ENCODE measurements around the gene SLCO3A1. TPM values are rescaled to one million over a fixed set of nuclear protein-coding genes. Genes with fewer than 3 reads are reported as not detected.

The SLCO3A1 gene
- total and polyA plus RNA-seq, 2 of the 8 experiments (the other 6 are each of a cell fraction or from before 2014, with no cell fraction given) = 15.1 to 20.4 TPM

GRCh38 chr15:91891788-91892345, 38.4 kb downstream of the SLCO3A1 start:
- TF ChIP-seq SUZ12 (IDR thresholded peaks at IDR 0.05; ENCODE audit: low read length) (no peak), GABPA (IDR thresholded peaks at IDR 0.05; ENCODE audit: borderline replicate concordance, insufficient read depth, low read length) (no peak), BRCA1 (IDR thresholded peaks at IDR 0.05; ENCODE audit: low read depth, low read length) (no peak), TEAD4 (IDR thresholded peaks at IDR 0.05; ENCODE audit: low read depth, low read length) (no peak), KDM5A (IDR thresholded peaks at IDR 0.05; ENCODE audit: low read length) (no peak), SAP30 (IDR thresholded peaks at IDR 0.05; ENCODE audit: insufficient read depth, insufficient replicate concordance, low read length) (no peak)
- TF ChIP-seq, protein P1, sequence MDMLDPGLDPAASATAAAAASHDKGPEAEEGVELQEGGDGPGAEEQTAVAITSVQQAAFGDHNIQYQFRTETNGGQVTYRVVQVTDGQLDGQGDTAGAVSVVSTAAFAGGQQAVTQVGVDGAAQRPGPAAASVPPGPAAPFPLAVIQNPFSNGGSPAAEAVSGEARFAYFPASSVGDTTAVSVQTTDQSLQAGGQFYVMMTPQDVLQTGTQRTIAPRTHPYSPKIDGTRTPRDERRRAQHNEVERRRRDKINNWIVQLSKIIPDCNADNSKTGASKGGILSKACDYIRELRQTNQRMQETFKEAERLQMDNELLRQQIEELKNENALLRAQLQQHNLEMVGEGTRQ (IDR thresholded peaks at IDR 0.05; ENCODE audit: low read length) = no peak
- TF ChIP-seq, protein P2, sequence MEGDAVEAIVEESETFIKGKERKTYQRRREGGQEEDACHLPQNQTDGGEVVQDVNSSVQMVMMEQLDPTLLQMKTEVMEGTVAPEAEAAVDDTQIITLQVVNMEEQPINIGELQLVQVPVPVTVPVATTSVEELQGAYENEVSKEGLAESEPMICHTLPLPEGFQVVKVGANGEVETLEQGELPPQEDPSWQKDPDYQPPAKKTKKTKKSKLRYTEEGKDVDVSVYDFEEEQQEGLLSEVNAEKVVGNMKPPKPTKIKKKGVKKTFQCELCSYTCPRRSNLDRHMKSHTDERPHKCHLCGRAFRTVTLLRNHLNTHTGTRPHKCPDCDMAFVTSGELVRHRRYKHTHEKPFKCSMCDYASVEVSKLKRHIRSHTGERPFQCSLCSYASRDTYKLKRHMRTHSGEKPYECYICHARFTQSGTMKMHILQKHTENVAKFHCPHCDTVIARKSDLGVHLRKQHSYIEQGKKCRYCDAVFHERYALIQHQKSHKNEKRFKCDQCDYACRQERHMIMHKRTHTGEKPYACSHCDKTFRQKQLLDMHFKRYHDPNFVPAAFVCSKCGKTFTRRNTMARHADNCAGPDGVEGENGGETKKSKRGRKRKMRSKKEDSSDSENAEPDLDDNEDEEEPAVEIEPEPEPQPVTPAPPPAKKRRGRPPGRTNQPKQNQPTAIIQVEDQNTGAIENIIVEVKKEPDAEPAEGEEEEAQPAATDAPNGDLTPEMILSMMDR (IDR thresholded peaks at IDR 0.05; ENCODE audit: control extremely low read depth in 1 of 3, insufficient read depth in 1 of 3, low read depth in 1 of 3, low read length in 3 of 3) = no peak
- Histone ChIP-seq H2BK20ac (ENCODE audit: low read length) (no peak overlapping the region), H3K4me3 (ENCODE audit: extremely low read depth in 1 of 4, insufficient read depth in 2 of 4, low read depth in 3 of 4, low read length in 4 of 4) (no peak overlapping the region), H3K4me1 (replicated peaks in 1 of 4; ENCODE audit: control insufficient read depth in 3 of 4, insufficient read depth in 4 of 4, low read length in 3 of 4) (peaks cover 0 to 11% (median 4%) of the 10 kb centered on the region in 4 experiments; a peak in 5 of 7 replicates), H2BK5ac (ENCODE audit: low read depth, low read length) (no peak overlapping the region), H2AFZ (ENCODE audit: low read length) (no peak overlapping the region), H3K36me3 (ENCODE audit: control insufficient read depth in 2 of 4, insufficient read depth in 4 of 4, low read length in 3 of 4) (no peaks in the 10 kb centered on the region), H3K23ac (ENCODE audit: insufficient read length) (no peak overlapping the region), H3K23me2 (ENCODE audit: low read depth, low read length) (no peaks in the 10 kb centered on the region), H2BK12ac (ENCODE audit: low read depth, low read length) (no peak overlapping the region), H3K27me3 (replicated peaks in 1 of 4; ENCODE audit: control insufficient read depth in 3 of 4, extremely low read depth in 1 of 4, insufficient read depth in 3 of 4, low read length in 3 of 4) (no peaks in the 10 kb centered on the region), H3K27ac (ENCODE audit: low read depth, low read length) (no peak overlapping the region), H2AK5ac (ENCODE audit: low read depth, low read length) (no peak overlapping the region), H3K4me2 (ENCODE audit: insufficient read depth in 1 of 2, low read depth in 2 of 2, low read length in 2 of 2) (no peak overlapping the region), H3K79me1 (ENCODE audit: low read depth, low read length) (no peaks in the 10 kb centered on the region; the same call in 1 of the 2 replicates), H3K79me2 (ENCODE audit: control insufficient read depth in 1 of 2, insufficient read depth in 2 of 2, low read length in 2 of 2) (0 out of 4 replicates have a peak, but pooled peaks cover 0 to 3% of the 10 kb centered on the region in 2 experiments), H3K9ac (replicated peaks in 1 of 4; ENCODE audit: extremely low read depth in 1 of 4, low read depth in 3 of 4, low read length in 3 of 4) (no peak overlapping the region), H4K5ac (ENCODE audit: insufficient read length, low read depth, low read length) (no peak overlapping the region), H2BK120ac (replicated peaks; ENCODE audit: low read depth, low read length) (no peak overlapping the region), H2BK15ac (ENCODE audit: low read length) (no peak overlapping the region), H3K14ac (ENCODE audit: insufficient read length) (no peak overlapping the region), H3K4ac (replicated peaks; ENCODE audit: insufficient read length, low read depth, low read length) (no peak overlapping the region), H4K20me1 (replicated peaks in 1 of 2; ENCODE audit: control insufficient read depth in 1 of 2, insufficient read depth in 2 of 2, low read length in 2 of 2) (no peaks in the 10 kb centered on the region), H4K91ac (replicated peaks; ENCODE audit: insufficient read length, low read length) (no peak overlapping the region), H4K8ac (ENCODE audit: extremely low read depth, insufficient read depth, low read length) (no peak overlapping the region), H3K9me3 (ENCODE audit: insufficient read depth in 2 of 2, low read depth in 1 of 2, low read length in 1 of 2) (no peaks in the 10 kb centered on the region), H3K56ac (replicated peaks; ENCODE audit: insufficient read length, low read depth, low read length) (no peak overlapping the region), H3K18ac (ENCODE audit: extremely low read depth, low read length) (no peak overlapping the region)
- POLR2A ChIA-PET (ENCODE audit: partially characterized antibody) = no interaction called here
- 89% methylated on average over 5 of the region's 5 CpGs; no CpG with 5 or more reads in 1 of the 2 experiments for WGBS, 2 experiments (ENCODE audit: extremely low coverage in 1 of 2, insufficient coverage in 1 of 2, insufficient read length in 1 of 2, insufficient replicate concordance in 2 of 2, low coverage in 1 of 2, low lambda C conversion rate in 2 of 2, missing lambda C conversion rate in 1 of 2)
- peak in 1 of 2 experiments; percentile 14 for DNase-seq (ENCODE audit: low read depth in 1 of 2, low spot score in 2 of 2)
- FAIRE-seq = no peak
- CTCF ChIA-PET (ENCODE audit: partially characterized antibody) = interaction anchor here (1.1 to 3.8 kb wide), 4 partner anchors 36 to 187 kb away, joined by 3 to 18 read pairs (median 4); no protein-coding TSS in a partner anchor
